OCI-LY3 (cell line): Measurements from ENCODE around the gene UNC5CL.

Experiments used
- CTCF ChIP-seq: fragments of 200-600, 300-600 bp; sonication (generic); IDR thresholded peaks from 2 replicates; pipeline ENCODE4 v1.5.1; 2014; ENCODE audit warnings: antibody characterized with exemption, low read length, low read depth
- EZH2phosphoT487 ChIP-seq: fragments of 200-600 bp; shearing (Covaris generic); IDR thresholded peaks from 2 replicates; pipeline ENCODE4 v1.6.1; 2018; ENCODE audit warnings: antibody characterized with exemption, mixed run types, low read depth

DNA sequence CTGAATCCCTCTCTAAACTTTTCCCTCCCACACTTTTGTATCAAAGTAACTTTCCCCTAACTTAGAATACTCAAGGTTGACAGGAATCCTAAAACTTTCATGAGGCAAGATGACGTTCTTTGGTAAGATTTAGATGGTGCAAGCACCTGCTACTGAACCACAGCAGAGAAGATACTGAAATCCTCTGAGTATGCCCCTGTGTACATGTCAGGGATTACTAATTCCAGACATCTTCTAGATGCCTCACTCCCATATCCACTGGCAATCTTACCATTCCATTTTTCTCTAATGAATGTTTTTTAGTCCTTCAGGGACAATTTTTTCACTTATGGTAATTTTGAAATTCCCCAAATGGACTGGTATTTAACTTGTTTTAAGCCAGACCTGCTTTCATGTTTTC is 23.0 kb upstream of the UNC5CL start:
- TF ChIP-seq CTCF (no peak), EZH2phosphoT487 (no peak)
